ENCODE measurements around the gene DXO.
"Not testable (repeated sequence)": the region's sequence is repeated elsewhere in the genome, so short reads cannot be mapped to it uniquely, and the experiment has no call there.

Gene DXO

GRCh38 chr6:31971993-31972708 lies at the start of gene DXO:
Gene DXO, minus strand, starts transcription at chr6:31972138. Its CDS starts 463 bp downstream, at chr6:31971675.
- peak; percentile 93 to 94 for DNase-seq (ENCODE audit: low read depth in 2 of 2)

GRCh38 chr6:32014547-32014946 lies 42.6 kb upstream of the DXO start, which contains the start of gene C4B:
Gene C4B, plus strand, starts transcription at chr6:32014795. Its CDS starts 51 bp downstream, at chr6:32014846.
- DNase-seq (ENCODE audit: low read depth in 2 of 2): not testable (repeated sequence)

- DNase-seq (ENCODE audit: low read depth in 2 of 2): not testable (repeated sequence)
Measured at GRCh38 chr6:32013738-32014137, 41.8 kb upstream of the DXO start.

GRCh38 chr6:32012941-32013617 lies 41.1 kb upstream of the DXO start:
- not testable (repeated sequence) for DNase-seq (ENCODE audit: low read depth in 2 of 2)

GRCh38 chr6:32010856-32011530 lies 39.1 kb upstream of the DXO start:
- DNase-seq (ENCODE audit: low read depth in 2 of 2): not testable (repeated sequence)

GRCh38 chr6:32009537-32009936 lies 37.6 kb upstream of the DXO start:
- not testable (repeated sequence) for DNase-seq (ENCODE audit: low read depth in 2 of 2)

GRCh38 chr6:32008616-32009015 lies 36.7 kb upstream of the DXO start:
- peak in 1 of 2 donors; percentile 0 for DNase-seq (ENCODE audit: low read depth in 2 of 2)

GRCh38 chr6:32008037-32008436 lies 36.1 kb upstream of the DXO start:
- DNase-seq (ENCODE audit: low read depth in 2 of 2): not testable (repeated sequence)

GRCh38 chr6:32007086-32007485 lies 35.1 kb upstream of the DXO start:
- DNase-seq (ENCODE audit: low read depth in 2 of 2): not testable (repeated sequence)

- DNase-seq (ENCODE audit: low read depth in 2 of 2): not testable (repeated sequence)
Measured at GRCh38 chr6:32005991-32006529, 34.1 kb upstream of the DXO start.

GRCh38 chr6:32005538-32005880 lies 33.6 kb upstream of the DXO start:
- not testable (repeated sequence) for DNase-seq (ENCODE audit: low read depth in 2 of 2)

GRCh38 chr6:32004864-32005537 lies 33.1 kb upstream of the DXO start:
- DNase-seq (ENCODE audit: low read depth in 2 of 2): not testable (repeated sequence)

- DNase-seq (ENCODE audit: low read depth in 2 of 2): not testable (repeated sequence)
Measured at GRCh38 chr6:32004393-32004792, 32.5 kb upstream of the DXO start.

- DNase-seq (ENCODE audit: low read depth in 2 of 2): not testable (repeated sequence)
Measured at GRCh38 chr6:32003301-32003700, 31.4 kb upstream of the DXO start.

GRCh38 chr6:32002546-32003268 lies 30.8 kb upstream of the DXO start:
- DNase-seq (ENCODE audit: low read depth in 2 of 2): not testable (repeated sequence)

GRCh38 chr6:31996385-31996784 lies 24.4 kb upstream of the DXO start:
- not testable (repeated sequence) for DNase-seq (ENCODE audit: low read depth in 2 of 2)

GRCh38 chr6:31994421-31994820 lies 22.5 kb upstream of the DXO start:
- DNase-seq (ENCODE audit: low read depth in 2 of 2): not testable (repeated sequence)

- DNase-seq (ENCODE audit: low read depth in 2 of 2): not testable (repeated sequence)
Measured at GRCh38 chr6:31989363-31989762, 17.4 kb upstream of the DXO start.

GRCh38 chr6:31981744-31982143 lies 9.8 kb upstream of the DXO start, which contains the start of gene C4A:
Gene C4A, plus strand, starts transcription at chr6:31982057. Its CDS starts 51 bp downstream, at chr6:31982108.
- not testable (repeated sequence) for DNase-seq (ENCODE audit: low read depth in 2 of 2)

GRCh38 chr6:31980998-31981397 lies 9.1 kb upstream of the DXO start:
- not testable (repeated sequence) for DNase-seq (ENCODE audit: low read depth in 2 of 2)

Measured in stimulated activated CD8-positive, alpha-beta memory T cell treated with anti-CD3 and anti-CD28 coated beads, Interleukin-2, amount 100 ng/mL, for 1 hour (primary cell).